Smooth muscle cell (in vitro differentiated cells): ENCODE results near the gene MAPK10. TPM values are rescaled to one million over a fixed set of nuclear protein-coding genes. Genes with fewer than 3 reads are reported as not detected.
A peak's percentile ranks its signal among the peaks of the same experiment; 100 is the strongest.

Source experiments
- DNase-seq: peaks from one replicate; lab custom pipeline; 2025; ENCODE audit not compliant: unreplicated experiment; lab: John Stamatoyannopoulos, UW
- H2AFZ ChIP-seq: fragments of 200-600 bp; sonication (generic); 2 replicates; pipeline ENCODE4 v1.6.0; 2016; ENCODE audit warnings: antibody characterized with exemption, low read depth, mild to moderate bottlenecking
- H3F3A ChIP-seq: fragments of 200-600 bp; sonication (generic); 2 replicates; pipeline ENCODE4 v1.6.0; 2017; ENCODE audit warnings: antibody characterized with exemption, low read depth
- H3K27ac ChIP-seq: fragments of 200-600 bp; sonication (generic); 2 replicates; pipeline ENCODE4 v1.5.1; 2016; ENCODE audit warnings: low read depth, mild to moderate bottlenecking
- H3K27me3 ChIP-seq: fragments of 200-600 bp; sonication (generic); 2 replicates; pipeline ENCODE4 v1.6.1; 2016; ENCODE audit warnings: low read depth, mild to moderate bottlenecking
- H3K36me3 ChIP-seq: fragments of 200-600 bp; sonication (generic); 2 replicates; pipeline ENCODE4 v1.5.1; 2016; ENCODE audit warnings: low read depth
- H3K4me1 ChIP-seq: fragments of 200-600 bp; sonication (generic); 2 replicates; pipeline ENCODE4 v1.5.1; 2016; ENCODE audit warnings: low read depth
- H3K4me2 ChIP-seq: fragments of 200-600 bp; sonication (generic); 2 replicates; pipeline ENCODE4 v1.6.0; 2016; ENCODE audit warnings: mild to moderate bottlenecking
- H3K4me3 ChIP-seq: fragments of 200-600 bp; sonication (generic); 2 replicates; pipeline ENCODE4 v1.5.1; 2016; ENCODE audit warnings: mild to moderate bottlenecking
- H3K79me2 ChIP-seq: fragments of 200-600 bp; sonication (generic); 2 replicates; pipeline ENCODE4 v1.6.0; 2016; ENCODE audit warnings: low read depth, mild to moderate bottlenecking
- H3K9ac ChIP-seq: fragments of 200-600 bp; sonication (generic); 2 replicates; pipeline ENCODE4 v1.6.0; 2016; ENCODE audit warnings: low read depth
- H3K9me3 ChIP-seq: fragments of 200-600 bp; sonication (generic); replicated peaks from 2 replicates; pipeline ENCODE4 v1.5.1; 2016; ENCODE audit warnings: low read depth
- H4K20me1 ChIP-seq: fragments of 200-600 bp; sonication (generic); 2 replicates; pipeline ENCODE4 v1.6.0; 2016; ENCODE audit warnings: low read depth
- WGBS: methylation state at CpG from one replicate; pipeline ENCODE4 v1.1.7; 2016; ENCODE audit warnings: low lambda C conversion rate; 5-methylcytosine and 5-hydroxymethylcytosine counted together
- polyA plus RNA-seq: library from polyadenylated mRNA; unstranded; fragments of >200 nt; fragmentation: Nextera tagmentation; extraction: Ambion mirVana; gene quantifications from 2 replicates; pipeline ENCODE4 v1.2.1, GENCODE V29; 2016
- total RNA-seq: library from RNA; depleted of rRNA; stranded (reverse); fragments of >200 nt; gene quantifications from 2 replicates; pipeline ENCODE4 v1.2.3, GENCODE V29; 2014
- TF ChIP-seq, protein P1 (sequence below): fragments of 200-600 bp; sonication (generic); IDR thresholded peaks from 2 replicates; pipeline ENCODE4 v1.5.1; 2017; ENCODE audit warnings: borderline replicate concordance, mild to moderate bottlenecking, antibody characterized with exemption; ENCODE audit not compliant: insufficient read depth, poor library complexity, severe bottlenecking

MAPK10 gene
- total and polyA plus RNA-seq, 2 experiments from 2014 or later = 2.4 to 13.3 TPM

- Histone ChIP-seq H3K27ac (no peak overlapping the region), H2AFZ (no peak overlapping the region), H3K9ac (no peak overlapping the region), H3K36me3 (no peaks in the 10 kb centered on the region), H3F3A (no peaks in the 10 kb centered on the region), H3K79me2 (no peaks in the 10 kb centered on the region), H3K9me3 (no peaks in the 10 kb centered on the region), H3K4me2 (no peak overlapping the region), H4K20me1 (no peaks in the 10 kb centered on the region), H3K27me3 (no peaks in the 10 kb centered on the region), H3K4me1 (peaks cover 9% of the 10 kb centered on the region), H3K4me3 (no peak overlapping the region)
- 88% methylated on average over 3 of the region's 3 CpGs for WGBS
- no peak for DNase-seq
- TF ChIP-seq, protein P1, sequence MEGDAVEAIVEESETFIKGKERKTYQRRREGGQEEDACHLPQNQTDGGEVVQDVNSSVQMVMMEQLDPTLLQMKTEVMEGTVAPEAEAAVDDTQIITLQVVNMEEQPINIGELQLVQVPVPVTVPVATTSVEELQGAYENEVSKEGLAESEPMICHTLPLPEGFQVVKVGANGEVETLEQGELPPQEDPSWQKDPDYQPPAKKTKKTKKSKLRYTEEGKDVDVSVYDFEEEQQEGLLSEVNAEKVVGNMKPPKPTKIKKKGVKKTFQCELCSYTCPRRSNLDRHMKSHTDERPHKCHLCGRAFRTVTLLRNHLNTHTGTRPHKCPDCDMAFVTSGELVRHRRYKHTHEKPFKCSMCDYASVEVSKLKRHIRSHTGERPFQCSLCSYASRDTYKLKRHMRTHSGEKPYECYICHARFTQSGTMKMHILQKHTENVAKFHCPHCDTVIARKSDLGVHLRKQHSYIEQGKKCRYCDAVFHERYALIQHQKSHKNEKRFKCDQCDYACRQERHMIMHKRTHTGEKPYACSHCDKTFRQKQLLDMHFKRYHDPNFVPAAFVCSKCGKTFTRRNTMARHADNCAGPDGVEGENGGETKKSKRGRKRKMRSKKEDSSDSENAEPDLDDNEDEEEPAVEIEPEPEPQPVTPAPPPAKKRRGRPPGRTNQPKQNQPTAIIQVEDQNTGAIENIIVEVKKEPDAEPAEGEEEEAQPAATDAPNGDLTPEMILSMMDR = no peak
Observed at GRCh38 chr4:86306816-86307215, 53.0 kb downstream of the MAPK10 start.

DNA sequence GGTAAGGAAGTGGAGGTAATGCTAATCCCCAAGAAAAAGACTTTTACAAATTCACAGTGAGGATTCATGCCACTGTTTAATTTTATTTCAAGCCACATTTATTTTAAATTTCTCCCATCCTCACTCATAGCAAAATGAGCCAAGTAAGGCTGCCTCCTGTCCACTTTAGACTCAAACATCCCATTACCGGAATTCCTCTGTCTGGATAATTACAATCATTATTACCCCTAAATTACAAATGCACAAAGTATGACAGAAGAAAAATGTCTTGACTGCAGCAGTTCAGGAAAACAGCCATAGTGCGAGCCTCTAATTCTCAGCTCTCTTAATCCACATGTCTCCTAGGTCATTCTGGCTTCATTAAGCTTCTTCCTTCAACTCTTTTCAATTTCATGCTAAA is 57.0 kb downstream of the MAPK10 start:
- Histone ChIP-seq H4K20me1 (no peaks in the 10 kb centered on the region), H3K79me2 (no peaks in the 10 kb centered on the region), H2AFZ (no peak overlapping the region), H3K9me3 (no peaks in the 10 kb centered on the region), H3K27me3 (no peaks in the 10 kb centered on the region), H3K4me2 (no peak overlapping the region), H3K4me3 (no peak overlapping the region), H3K36me3 (no peaks in the 10 kb centered on the region), H3K27ac (peak overlapping the region; percentile 19), H3K9ac (no peak overlapping the region), H3F3A (no peaks in the 10 kb centered on the region), H3K4me1 (peaks cover 9% of the 10 kb centered on the region)
- TF ChIP-seq, protein P1 = no peak
- whole genome bisulfite sequencing = 88% methylated on average over 2 of the region's 2 CpGs
- no peak for DNase-seq

DNA sequence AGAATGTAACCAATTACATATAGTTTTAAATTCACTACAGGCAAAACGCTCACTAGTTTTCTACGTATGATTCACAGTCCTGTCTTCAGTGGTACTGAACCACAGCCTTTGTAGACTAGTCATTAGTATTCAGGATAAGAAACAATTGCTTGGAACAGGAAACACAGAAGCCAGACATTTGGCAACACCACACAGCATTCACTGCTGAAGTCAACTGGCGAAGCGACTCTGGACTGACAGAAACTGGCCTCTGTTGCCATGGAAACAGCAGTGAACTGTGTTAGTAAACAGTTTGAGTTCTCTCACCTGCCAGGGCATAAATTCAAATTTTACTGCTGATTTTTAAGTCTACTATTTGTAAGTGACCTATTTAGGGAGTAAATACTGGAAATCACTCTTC is 57.6 kb downstream of the MAPK10 start:
- H3K79me2 ChIP-seq = no peaks in the 10 kb centered on the region
- H3K36me3 ChIP-seq = no peaks in the 10 kb centered on the region
- peaks cover 9% of the 10 kb centered on the region for H3K4me1 ChIP-seq
- H3K4me3 ChIP-seq = no peak overlapping the region
- no peak overlapping the region for H3K9ac ChIP-seq
- WGBS = 54% methylated on average over 4 of the region's 4 CpGs
- DNase-seq = no peak
- no peaks in the 10 kb centered on the region for H3K9me3 ChIP-seq
- H3K4me2 ChIP-seq = no peak overlapping the region
- no peaks in the 10 kb centered on the region for H3F3A ChIP-seq
- H3K27ac ChIP-seq = peak overlapping the region; percentile 19
- H3K27me3 ChIP-seq = no peaks in the 10 kb centered on the region
- no peaks in the 10 kb centered on the region for H4K20me1 ChIP-seq
- no peak overlapping the region for H2AFZ ChIP-seq
- TF ChIP-seq, protein P1 = no peak

- no peaks in the 10 kb centered on the region for H3K27me3 ChIP-seq
- no peaks in the 10 kb centered on the region for H3K79me2 ChIP-seq
- no peak overlapping the region for H2AFZ ChIP-seq
- H3K9me3 ChIP-seq = no peaks in the 10 kb centered on the region
- H3K4me1 ChIP-seq = peaks cover 9% of the 10 kb centered on the region
- H3K9ac ChIP-seq = no peak overlapping the region
- no peak overlapping the region for H3K4me3 ChIP-seq
- no peaks in the 10 kb centered on the region for H3K36me3 ChIP-seq
- TF ChIP-seq, protein P1 = no peak
- no peak overlapping the region for H3K4me2 ChIP-seq
- no peak overlapping the region for H3K27ac ChIP-seq
- WGBS = 86% methylated on average over 3 of the region's 3 CpGs
- no peaks in the 10 kb centered on the region for H3F3A ChIP-seq
- no peaks in the 10 kb centered on the region for H4K20me1 ChIP-seq
- DNase-seq = no peak
Observed at GRCh38 chr4:86300516-86300915, 59.3 kb downstream of the MAPK10 start.
